Measurements from ENCODE around the gene MEOX1.

MEOX1 gene

DNA sequence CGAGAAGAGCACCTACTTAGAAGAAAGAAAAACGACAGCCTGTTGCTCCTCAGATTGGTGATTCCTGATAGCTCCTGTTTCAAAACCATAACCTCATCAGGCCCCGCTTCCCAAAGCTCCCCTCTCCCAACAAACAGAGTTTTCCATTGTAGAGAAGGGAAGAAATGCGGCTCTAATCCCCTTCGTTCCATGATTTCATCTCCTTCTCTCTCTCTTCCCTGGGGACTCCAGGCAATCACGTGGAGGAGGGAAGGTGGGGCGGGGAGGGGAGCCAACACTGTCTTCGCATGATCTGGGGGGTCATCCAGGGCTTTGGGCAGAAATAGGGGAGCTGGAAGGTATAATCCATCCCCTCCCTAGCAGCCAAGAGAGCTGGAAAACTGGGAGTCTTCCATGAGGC is 43.4 kb downstream of the MEOX1 start:
- H3K27me3 Mint-ChIP-seq: peaks cover 20% of the 10 kb centered on the region
- no peaks in the 10 kb centered on the region for H3K9me3 Mint-ChIP-seq
- no peak overlapping the region for H3K4me3 Mint-ChIP-seq
- H3K36me3 Mint-ChIP-seq (ENCODE audit: insufficient read depth): peaks cover 2% of the 10 kb centered on the region
- no peak for ATAC-seq (replicated peaks; ENCODE audit: extremely low read depth, poor library complexity, severe bottlenecking)
- H3K27ac Mint-ChIP-seq (ENCODE audit: low read depth): no peak overlapping the region
- no peaks in the 10 kb centered on the region for H3K4me1 Mint-ChIP-seq
- DNase-seq (ENCODE audit: low spot score in 2 of 2): no peak

DNA sequence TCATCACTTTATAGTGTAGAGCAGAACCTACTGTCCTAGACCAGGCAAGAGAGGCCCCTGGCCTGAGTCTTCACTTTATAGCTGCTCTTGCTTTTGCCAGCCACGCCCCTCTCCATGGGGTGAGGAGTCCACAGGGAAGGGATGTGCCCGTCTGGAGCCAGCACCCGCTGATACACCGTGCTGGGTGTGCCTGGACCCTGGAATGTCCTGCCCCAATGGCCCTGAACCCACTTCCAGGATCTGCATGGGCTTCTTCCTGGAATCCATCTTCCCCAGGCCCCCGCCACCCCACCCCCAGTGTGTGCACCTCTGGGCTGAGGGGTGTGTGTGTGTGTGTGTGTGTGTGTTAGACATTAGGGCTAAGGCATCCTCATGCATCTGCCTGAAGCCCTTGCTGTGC is 44.9 kb downstream of the MEOX1 start:
- Mint-ChIP-seq H3K27me3 (peaks cover 18% of the 10 kb centered on the region), H3K27ac (ENCODE audit: low read depth) (no peak overlapping the region), H3K4me1 (no peaks in the 10 kb centered on the region)

DNA sequence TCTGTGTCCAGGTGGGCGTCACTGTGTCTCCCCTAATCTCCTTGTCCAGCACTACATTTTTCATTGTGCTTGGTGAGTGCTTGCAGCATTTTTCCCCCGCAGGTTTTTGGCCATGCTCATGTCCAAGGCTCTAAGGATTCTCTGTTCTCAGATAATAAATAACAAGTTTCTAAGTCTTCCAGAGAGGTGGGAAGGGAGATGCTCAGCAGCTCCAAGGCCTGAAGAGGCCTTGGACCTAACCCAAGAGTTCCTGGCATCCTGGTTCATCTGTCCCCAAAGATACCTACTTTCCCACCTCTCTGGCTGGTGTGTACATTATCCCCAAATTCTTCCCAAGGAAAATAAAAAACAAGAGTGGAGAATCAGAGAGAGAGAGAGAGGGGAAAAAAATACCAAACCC is 45.3 kb downstream of the MEOX1 start:
- ATAC-seq (replicated peaks; ENCODE audit: extremely low read depth, poor library complexity, severe bottlenecking): no peak
- no peak overlapping the region for H3K27ac Mint-ChIP-seq (ENCODE audit: low read depth)
- H3K4me3 Mint-ChIP-seq: no peak overlapping the region

More for the DNA sequence above, 44.9 kb downstream of the MEOX1 start:
- no peaks in the 10 kb centered on the region for H3K9me3 Mint-ChIP-seq
- DNase-seq (ENCODE audit: low spot score in 2 of 2) (no peak), ATAC-seq (replicated peaks; ENCODE audit: extremely low read depth, poor library complexity, severe bottlenecking) (no peak)
- H3K4me3 Mint-ChIP-seq: no peak overlapping the region
- H3K36me3 Mint-ChIP-seq (ENCODE audit: insufficient read depth): peaks cover 2% of the 10 kb centered on the region

DNA sequence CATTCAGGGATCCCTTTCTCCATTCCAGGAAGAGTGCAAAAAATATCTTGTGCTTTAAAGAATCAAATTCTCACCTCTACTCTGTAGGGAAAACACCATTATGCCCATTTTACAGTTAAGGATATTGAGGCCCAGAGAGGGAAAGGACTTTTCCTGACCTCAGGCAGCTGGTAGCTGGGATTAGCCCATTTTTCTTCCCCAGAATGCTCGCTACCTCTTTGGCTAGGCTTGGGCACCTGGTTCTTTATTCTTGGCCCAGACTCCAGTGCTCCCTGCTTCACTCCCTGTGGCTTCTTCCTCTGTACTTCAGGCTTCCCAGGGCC is 45.7 kb downstream of the MEOX1 start:
- no peak for DNase-seq (ENCODE audit: low spot score in 2 of 2)
- H3K27me3 Mint-ChIP-seq: peaks cover 18% of the 10 kb centered on the region
- ATAC-seq (replicated peaks; ENCODE audit: extremely low read depth, poor library complexity, severe bottlenecking): no peak
- peaks cover 2% of the 10 kb centered on the region for H3K36me3 Mint-ChIP-seq (ENCODE audit: insufficient read depth)
- no peaks in the 10 kb centered on the region for H3K4me1 Mint-ChIP-seq
- H3K9me3 Mint-ChIP-seq: no peaks in the 10 kb centered on the region
- H3K4me3 Mint-ChIP-seq: no peak overlapping the region
- H3K27ac Mint-ChIP-seq (ENCODE audit: low read depth): no peak overlapping the region

More for the DNA sequence above, 45.3 kb downstream of the MEOX1 start:
- no peak for DNase-seq (ENCODE audit: low spot score in 2 of 2)
- Mint-ChIP-seq H3K27me3 (peaks cover 18% of the 10 kb centered on the region), H3K36me3 (ENCODE audit: insufficient read depth) (peaks cover 2% of the 10 kb centered on the region), H3K4me1 (no peaks in the 10 kb centered on the region), H3K9me3 (no peaks in the 10 kb centered on the region)

DNA sequence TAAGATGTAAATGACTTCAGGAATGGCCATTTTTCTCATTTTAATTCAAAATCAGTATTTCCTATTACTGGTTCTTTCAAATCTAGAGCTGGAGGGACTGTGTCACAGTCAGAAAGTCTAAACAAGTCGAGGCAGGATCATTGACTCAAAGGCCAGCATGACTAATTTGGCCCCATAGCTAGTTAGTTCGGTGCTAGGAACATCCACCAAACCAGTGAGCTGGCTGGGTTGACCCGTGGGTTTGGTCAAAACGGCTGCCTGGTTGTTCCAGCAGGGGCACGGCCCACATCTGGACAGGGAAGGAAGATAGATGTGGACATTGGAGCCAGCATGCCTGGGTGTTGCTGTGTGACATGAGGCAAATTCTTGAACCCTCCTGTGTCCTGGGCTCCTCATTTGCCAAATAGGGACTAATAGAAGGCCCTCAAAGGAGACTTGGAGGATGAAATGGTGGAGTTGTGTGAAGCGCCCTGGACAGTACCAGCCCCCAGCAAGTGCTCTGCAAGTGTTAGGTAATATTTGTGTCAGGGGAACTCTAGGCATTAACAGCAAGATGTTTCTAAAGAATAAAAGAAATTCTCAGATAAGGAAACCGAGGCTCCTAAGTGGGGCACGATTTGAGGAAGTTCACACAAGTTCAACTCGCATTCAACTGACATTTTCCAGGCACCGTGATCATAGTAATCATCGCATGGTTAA is 46.2 kb downstream of the MEOX1 start:
- Mint-ChIP-seq H3K4me3 (no peak overlapping the region), H3K27ac (ENCODE audit: low read depth) (no peak overlapping the region), H3K36me3 (ENCODE audit: insufficient read depth) (peaks cover 2% of the 10 kb centered on the region), H3K27me3 (peaks cover 18% of the 10 kb centered on the region), H3K9me3 (no peaks in the 10 kb centered on the region), H3K4me1 (no peaks in the 10 kb centered on the region)
- no peak for ATAC-seq (replicated peaks; ENCODE audit: extremely low read depth, poor library complexity, severe bottlenecking)
- no peak for DNase-seq (ENCODE audit: low spot score in 2 of 2)

DNA sequence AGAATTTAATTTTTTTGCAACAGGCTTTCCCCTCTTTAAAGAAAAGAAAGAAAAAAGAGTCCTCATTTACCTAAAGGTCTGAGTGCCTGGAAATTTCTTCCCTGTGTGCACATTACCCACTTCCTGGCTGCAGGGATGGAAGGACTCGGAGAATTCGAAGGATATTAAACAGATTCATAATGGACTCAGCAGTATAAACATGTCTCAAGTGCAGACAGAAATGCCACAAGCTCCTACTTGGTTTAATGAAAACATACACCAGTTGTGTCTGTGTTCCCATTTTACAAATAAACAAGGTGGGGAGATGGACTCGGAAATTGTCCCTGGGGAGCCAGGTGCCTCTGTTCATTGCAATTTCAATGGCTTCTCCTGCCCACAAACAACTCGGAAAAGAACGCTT is 47.2 kb downstream of the MEOX1 start:
- H3K9me3 Mint-ChIP-seq: no peaks in the 10 kb centered on the region
- H3K36me3 Mint-ChIP-seq (ENCODE audit: insufficient read depth): peaks cover 2% of the 10 kb centered on the region
- no peaks in the 10 kb centered on the region for H3K4me1 Mint-ChIP-seq
- H3K4me3 Mint-ChIP-seq: no peak overlapping the region
- H3K27ac Mint-ChIP-seq (ENCODE audit: low read depth): no peak overlapping the region
- H3K27me3 Mint-ChIP-seq: peaks cover 18% of the 10 kb centered on the region
- ATAC-seq (replicated peaks; ENCODE audit: extremely low read depth, poor library complexity, severe bottlenecking) (no peak), DNase-seq (ENCODE audit: low spot score in 2 of 2) (no peak)

DNA sequence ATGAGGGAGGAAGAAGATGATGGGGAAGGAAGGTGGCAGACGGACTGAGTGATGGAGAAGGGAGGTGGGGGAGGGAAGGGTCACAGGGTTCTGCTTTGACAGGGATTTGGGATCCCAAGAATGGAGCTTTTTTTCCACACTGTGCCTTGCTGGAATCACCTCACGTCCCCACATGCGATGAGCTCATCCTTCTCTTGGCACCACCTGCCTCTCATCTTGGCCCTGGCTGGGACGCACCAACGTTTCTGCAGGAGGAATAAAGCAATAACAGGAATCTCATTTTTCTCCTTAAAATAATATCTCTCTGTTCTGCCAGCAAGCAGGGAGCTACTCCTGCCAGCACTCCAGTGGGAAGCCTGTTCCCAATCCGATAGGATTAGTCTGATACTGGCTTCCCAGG is 47.8 kb downstream of the MEOX1 start:
- H3K27me3 Mint-ChIP-seq: peaks cover 18% of the 10 kb centered on the region

DNA sequence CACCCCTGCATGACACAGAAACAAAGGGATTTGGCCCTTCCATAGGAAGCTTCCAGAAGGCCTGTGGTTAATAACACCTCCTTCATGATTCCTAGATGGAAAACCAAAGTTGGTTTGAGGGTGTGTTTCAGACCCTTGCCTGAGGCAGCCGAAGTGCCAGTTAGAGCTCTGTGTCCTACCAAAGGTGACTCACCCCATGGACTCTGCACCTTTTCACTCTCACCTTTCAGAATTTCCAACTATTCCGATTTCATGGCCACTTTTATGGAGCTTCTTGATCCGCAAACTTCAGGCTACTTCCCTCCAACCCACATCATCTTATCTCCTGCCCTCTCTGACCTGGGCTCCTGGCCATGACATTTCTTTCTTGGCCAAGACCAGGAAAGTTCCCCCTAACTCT is 49.2 kb downstream of the MEOX1 start:
- no peak for ATAC-seq (replicated peaks; ENCODE audit: extremely low read depth, poor library complexity, severe bottlenecking)
- peaks cover 18% of the 10 kb centered on the region for H3K27me3 Mint-ChIP-seq

More for the DNA sequence above, 47.8 kb downstream of the MEOX1 start:
- H3K36me3 Mint-ChIP-seq (ENCODE audit: insufficient read depth): peaks cover 2% of the 10 kb centered on the region
- no peaks in the 10 kb centered on the region for H3K9me3 Mint-ChIP-seq
- H3K4me3 Mint-ChIP-seq: no peak overlapping the region
- no peak for DNase-seq (ENCODE audit: low spot score in 2 of 2)
- H3K27ac Mint-ChIP-seq (ENCODE audit: low read depth): no peak overlapping the region
- no peak for ATAC-seq (replicated peaks; ENCODE audit: extremely low read depth, poor library complexity, severe bottlenecking)
- no peaks in the 10 kb centered on the region for H3K4me1 Mint-ChIP-seq

DNA sequence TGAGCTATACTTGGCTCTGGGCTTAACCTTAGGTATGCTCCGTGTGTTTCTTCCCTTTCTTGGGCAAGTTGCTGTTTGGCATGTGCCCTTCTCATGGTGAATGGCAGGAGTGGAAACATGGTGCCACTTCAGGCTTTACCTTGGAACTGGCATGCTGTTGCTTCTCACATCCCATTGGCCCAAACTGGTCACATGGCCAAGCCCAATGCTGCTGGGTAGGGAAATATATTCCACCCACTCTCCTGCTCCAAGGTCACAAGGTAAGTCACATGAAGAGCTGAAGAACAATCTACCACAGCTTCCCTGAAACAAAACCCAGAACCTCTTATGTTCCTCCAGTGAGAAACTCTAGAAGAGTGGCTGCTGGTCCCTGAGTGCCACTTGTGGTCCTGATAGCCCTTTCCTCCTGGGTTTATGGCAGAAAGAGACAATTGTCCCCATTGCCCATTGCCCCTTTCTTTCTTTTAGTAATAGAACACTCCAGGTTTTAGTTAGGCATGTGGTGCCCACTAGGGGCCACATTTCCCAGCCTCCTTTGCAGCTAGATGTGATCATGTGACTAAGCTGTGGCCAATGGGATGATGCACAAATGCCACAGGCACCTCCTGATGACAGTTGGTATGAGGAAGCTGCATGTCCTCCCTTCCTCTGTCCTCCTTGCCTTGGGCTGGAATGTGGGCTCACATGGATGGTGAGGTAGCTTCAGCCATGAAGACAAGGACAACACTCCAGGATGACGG is 50.3 kb downstream of the MEOX1 start:
- DNase-seq (ENCODE audit: low spot score in 2 of 2) (no peak), ATAC-seq (replicated peaks; ENCODE audit: extremely low read depth, poor library complexity, severe bottlenecking) (no peak)
- H3K36me3 Mint-ChIP-seq (ENCODE audit: insufficient read depth): no peaks in the 10 kb centered on the region
- no peaks in the 10 kb centered on the region for H3K9me3 Mint-ChIP-seq
- H3K27ac Mint-ChIP-seq (ENCODE audit: low read depth): no peak overlapping the region
- H3K27me3 Mint-ChIP-seq: peaks cover 18% of the 10 kb centered on the region
- no peaks in the 10 kb centered on the region for H3K4me1 Mint-ChIP-seq
- no peak overlapping the region for H3K4me3 Mint-ChIP-seq

More for the DNA sequence above, 49.2 kb downstream of the MEOX1 start:
- Mint-ChIP-seq H3K27ac (ENCODE audit: low read depth) (no peak overlapping the region), H3K4me1 (no peaks in the 10 kb centered on the region), H3K36me3 (ENCODE audit: insufficient read depth) (no peaks in the 10 kb centered on the region), H3K4me3 (no peak overlapping the region), H3K9me3 (no peaks in the 10 kb centered on the region)
- no peak for DNase-seq (ENCODE audit: low spot score in 2 of 2)

DNA sequence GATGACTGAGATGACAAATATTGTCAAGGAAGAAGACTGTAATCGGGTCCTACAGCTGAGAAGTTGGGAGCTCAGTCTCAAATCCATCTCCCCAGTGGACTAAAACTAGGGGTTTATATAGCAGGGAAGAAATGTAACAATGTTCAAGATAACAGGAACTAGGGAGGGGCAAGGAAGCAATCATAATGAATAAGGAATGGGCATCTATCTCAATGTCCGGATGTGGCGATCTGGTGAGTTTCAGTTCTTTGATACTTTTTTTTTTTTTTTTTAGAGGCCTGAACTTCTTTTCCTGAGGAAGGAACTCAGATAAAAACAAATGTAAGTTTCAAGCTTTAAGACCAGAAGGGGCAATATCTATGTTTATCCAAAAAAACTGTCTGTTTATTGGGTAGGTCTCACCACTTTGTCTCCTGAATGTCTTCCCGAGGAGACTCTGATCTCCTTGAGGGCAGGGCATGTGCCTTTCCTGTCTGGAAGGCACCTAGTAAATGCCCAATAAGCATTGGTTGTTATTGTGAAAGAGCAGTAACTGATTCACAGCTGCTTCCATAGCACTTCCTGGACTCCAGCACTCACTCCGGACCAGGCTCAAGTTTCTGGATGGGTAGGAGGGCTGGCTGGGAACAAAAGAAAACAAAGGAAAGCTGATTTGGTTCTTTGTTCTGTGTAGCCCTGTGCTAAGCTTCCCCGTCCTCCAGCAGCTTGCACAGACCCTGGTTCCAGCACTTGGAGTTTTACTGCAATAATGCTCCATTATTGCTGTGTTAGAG is 51.9 kb downstream of the MEOX1 start:
- ATAC-seq (replicated peaks; ENCODE audit: extremely low read depth, poor library complexity, severe bottlenecking): no peak
- H3K4me1 Mint-ChIP-seq: no peaks in the 10 kb centered on the region
- no peak overlapping the region for H3K4me3 Mint-ChIP-seq
- no peak overlapping the region for H3K27ac Mint-ChIP-seq (ENCODE audit: low read depth)
- no peaks in the 10 kb centered on the region for H3K9me3 Mint-ChIP-seq
- peaks cover 18% of the 10 kb centered on the region for H3K27me3 Mint-ChIP-seq
- no peak for DNase-seq (ENCODE audit: low spot score in 2 of 2)
- H3K36me3 Mint-ChIP-seq (ENCODE audit: insufficient read depth): no peaks in the 10 kb centered on the region

DNA sequence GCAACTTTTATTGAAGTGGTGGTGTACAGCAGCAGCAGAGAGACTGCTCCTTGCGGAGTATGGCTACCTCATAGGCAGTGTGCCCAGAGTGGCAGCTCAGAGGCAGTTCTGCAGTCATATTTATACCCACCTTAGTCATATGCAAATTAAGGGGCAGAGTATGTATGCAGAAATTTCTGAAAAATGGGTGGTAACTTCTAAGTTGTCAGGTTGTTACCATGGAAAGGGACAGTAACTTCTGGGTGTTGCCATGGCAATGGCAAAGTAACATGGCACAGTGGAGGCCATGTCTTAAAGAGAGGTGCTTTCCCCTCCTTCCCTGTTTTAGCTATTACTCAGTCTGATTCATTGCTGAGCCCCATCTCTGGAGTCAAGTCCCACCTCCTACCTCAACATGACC is 53.4 kb downstream of the MEOX1 start:
- no peak for ATAC-seq (replicated peaks; ENCODE audit: extremely low read depth, poor library complexity, severe bottlenecking)
- H3K27me3 Mint-ChIP-seq: peaks cover 4% of the 10 kb centered on the region
- H3K36me3 Mint-ChIP-seq (ENCODE audit: insufficient read depth): no peaks in the 10 kb centered on the region
- H3K27ac Mint-ChIP-seq (ENCODE audit: low read depth): no peak overlapping the region
- H3K4me1 Mint-ChIP-seq: no peaks in the 10 kb centered on the region
- no peak for DNase-seq (ENCODE audit: low spot score in 2 of 2)
- no peak overlapping the region for H3K4me3 Mint-ChIP-seq
- no peaks in the 10 kb centered on the region for H3K9me3 Mint-ChIP-seq

DNA sequence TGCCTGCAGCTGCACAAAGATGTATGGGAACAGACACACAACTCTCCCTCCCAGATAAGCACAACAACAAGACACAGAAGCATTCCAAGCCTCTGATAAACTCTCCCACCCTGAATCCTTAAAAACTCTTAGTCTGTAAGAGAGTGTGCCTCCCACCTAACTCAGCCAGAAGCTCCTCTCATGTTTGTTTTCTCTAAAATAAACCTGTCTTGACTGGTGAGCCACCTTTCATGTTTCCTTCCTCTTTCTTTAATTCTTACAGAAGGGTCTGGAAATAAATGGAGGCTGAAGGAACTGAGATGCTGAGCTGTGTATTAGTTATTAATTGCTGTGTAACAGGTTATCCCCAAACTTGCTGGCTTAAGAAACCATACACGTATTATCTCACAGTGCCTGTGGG is 57.2 kb downstream of the MEOX1 start:
- Mint-ChIP-seq H3K27me3 (no peaks in the 10 kb centered on the region), H3K9me3 (no peaks in the 10 kb centered on the region), H3K36me3 (ENCODE audit: insufficient read depth) (no peaks in the 10 kb centered on the region), H3K4me3 (no peak overlapping the region), H3K27ac (ENCODE audit: low read depth) (no peak overlapping the region), H3K4me1 (no peaks in the 10 kb centered on the region)
- DNase-seq (ENCODE audit: low spot score in 2 of 2): no peak
- no peak for ATAC-seq (replicated peaks; ENCODE audit: extremely low read depth, poor library complexity, severe bottlenecking)

DNA sequence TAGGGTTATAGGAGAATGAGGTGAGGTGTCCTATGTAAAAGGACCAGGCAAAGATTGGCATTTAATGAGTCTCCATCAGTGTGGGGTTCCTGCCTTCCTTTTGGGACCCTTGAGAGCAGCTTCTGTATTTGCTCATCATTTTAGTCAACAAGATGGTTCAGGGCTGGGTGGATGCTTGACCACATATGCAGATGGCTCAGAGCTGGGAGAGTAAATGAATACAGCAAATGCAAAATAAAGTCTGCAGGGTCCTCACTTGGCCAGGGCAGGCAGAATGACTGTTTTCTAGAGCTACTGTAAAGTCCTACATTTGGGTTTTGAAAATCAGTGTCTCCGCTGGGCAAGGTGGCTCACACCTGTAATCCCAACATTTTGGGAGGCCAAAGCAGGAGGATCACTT is 58.4 kb downstream of the MEOX1 start:
- Mint-ChIP-seq H3K9me3 (no peaks in the 10 kb centered on the region), H3K4me1 (no peaks in the 10 kb centered on the region), H3K27me3 (no peaks in the 10 kb centered on the region), H3K27ac (ENCODE audit: low read depth) (no peak overlapping the region), H3K4me3 (no peak overlapping the region), H3K36me3 (ENCODE audit: insufficient read depth) (no peaks in the 10 kb centered on the region)
- ATAC-seq (replicated peaks; ENCODE audit: extremely low read depth, poor library complexity, severe bottlenecking) (no peak), DNase-seq (ENCODE audit: low spot score in 2 of 2) (no peak)
